ENCODE data around the gene ZBTB8B.

DNA sequence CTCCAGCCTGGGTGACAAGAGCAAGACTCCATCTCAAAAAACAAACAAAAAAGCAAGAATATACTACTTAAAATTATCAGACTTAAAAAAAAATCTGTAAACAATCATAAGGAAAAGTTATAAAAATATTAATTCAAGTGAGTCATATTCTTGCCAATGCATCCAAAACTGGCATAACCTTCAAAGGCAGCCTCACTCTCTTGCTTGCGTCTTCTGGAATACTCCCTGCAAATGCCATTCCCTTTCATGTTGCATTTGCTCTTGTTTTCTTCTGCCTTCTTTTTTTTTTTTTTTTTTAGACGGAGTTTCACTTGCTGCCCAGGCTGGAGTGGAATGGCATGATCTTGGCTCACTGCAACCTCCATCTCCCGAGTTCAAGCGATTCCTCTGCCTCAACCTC lies 42.1 kb downstream of the ZBTB8B start:
- no peak for TF ChIP-seq POLR2A (IDR thresholded peaks at IDR 0.05)
- TF ChIP-seq, protein P1, sequence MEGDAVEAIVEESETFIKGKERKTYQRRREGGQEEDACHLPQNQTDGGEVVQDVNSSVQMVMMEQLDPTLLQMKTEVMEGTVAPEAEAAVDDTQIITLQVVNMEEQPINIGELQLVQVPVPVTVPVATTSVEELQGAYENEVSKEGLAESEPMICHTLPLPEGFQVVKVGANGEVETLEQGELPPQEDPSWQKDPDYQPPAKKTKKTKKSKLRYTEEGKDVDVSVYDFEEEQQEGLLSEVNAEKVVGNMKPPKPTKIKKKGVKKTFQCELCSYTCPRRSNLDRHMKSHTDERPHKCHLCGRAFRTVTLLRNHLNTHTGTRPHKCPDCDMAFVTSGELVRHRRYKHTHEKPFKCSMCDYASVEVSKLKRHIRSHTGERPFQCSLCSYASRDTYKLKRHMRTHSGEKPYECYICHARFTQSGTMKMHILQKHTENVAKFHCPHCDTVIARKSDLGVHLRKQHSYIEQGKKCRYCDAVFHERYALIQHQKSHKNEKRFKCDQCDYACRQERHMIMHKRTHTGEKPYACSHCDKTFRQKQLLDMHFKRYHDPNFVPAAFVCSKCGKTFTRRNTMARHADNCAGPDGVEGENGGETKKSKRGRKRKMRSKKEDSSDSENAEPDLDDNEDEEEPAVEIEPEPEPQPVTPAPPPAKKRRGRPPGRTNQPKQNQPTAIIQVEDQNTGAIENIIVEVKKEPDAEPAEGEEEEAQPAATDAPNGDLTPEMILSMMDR (IDR thresholded peaks at IDR 0.05): no peak
- no peak for TF ChIP-seq POLR2AphosphoS5 (IDR thresholded peaks at IDR 0.05; ENCODE audit: insufficient read depth in 1 of 2, low read depth in 1 of 2)

All from vagina (tissue), 2 donors.